Hematopoietic multipotent progenitor cell (in vitro differentiated cells): ENCODE results near the gene SRI. TPM values are rescaled to one million over a fixed set of nuclear protein-coding genes. Genes with fewer than 3 reads are reported as not detected.
"Not testable (repeated sequence)": the region's sequence is repeated elsewhere in the genome, so short reads cannot be mapped to it uniquely, and the experiment has no call there.

Experiments used
- DNase-seq, 3 donors: peaks; one replicate each; pipeline ENCODE4 v3.0.0-alpha.2; 2011 to 2015; ENCODE audit warnings: low read depth in 2 of 3, low spot score in 2 of 3
- total RNA-seq: library from RNA; depleted of rRNA; stranded (reverse); fragments of >200 nt; gene quantifications from one replicate; pipeline ENCODE4 v1.2.3, GENCODE V29; 2012

The SRI gene
- total RNA-seq, 1 donor: 52.0 TPM

- no peak for DNase-seq
Observed at GRCh38 chr7:88184848-88185304, 35.0 kb downstream of the SRI start.

GRCh38 chr7:88183051-88183450 lies 36.8 kb downstream of the SRI start:
- no peak for DNase-seq

- no peak for DNase-seq
Observed at GRCh38 chr7:88176190-88176589, 43.6 kb downstream of the SRI start.

- no peak for DNase-seq
Observed at GRCh38 chr7:88172842-88173241, 47.0 kb downstream of the SRI start.

GRCh38 chr7:88169717-88170320 lies 50.0 kb downstream of the SRI start:
- peak in 2 of 3 donors; percentile 10 to 27 for DNase-seq

- no peak for DNase-seq
Observed at GRCh38 chr7:88167721-88168120, 52.1 kb downstream of the SRI start.

GRCh38 chr7:88167223-88167622 lies 52.6 kb downstream of the SRI start:
- DNase-seq: no peak

GRCh38 chr7:88165697-88166096 lies 54.1 kb downstream of the SRI start:
- no peak for DNase-seq

- not testable (repeated sequence) for DNase-seq
Observed at GRCh38 chr7:88159741-88160140, 60.1 kb downstream of the SRI start.

- no peak for DNase-seq
Observed at GRCh38 chr7:88156356-88156755, 63.5 kb downstream of the SRI start.

- no peak for DNase-seq
Observed at GRCh38 chr7:88155756-88156155, 64.1 kb downstream of the SRI start.

Other genes with a start within 250 kb of the SRI start
- gene STEAP4, start 86.9 kb upstream of the SRI start, total RNA-seq: under 0.01 TPM